Measurements from ENCODE around the gene DENND6B. TPM values are rescaled to one million over a fixed set of nuclear protein-coding genes. Genes with fewer than 3 reads are reported as not detected.

DENND6B gene
- total and polyA plus RNA-seq, 2 donors (not counting 1 experiment from before 2014, with no cell fraction given): 2.8 to 10.3 TPM

- intact Hi-C loops (cut with micrococcal nuclease): no loop called here
- no peak for TF ChIP-seq EZH2 (IDR thresholded peaks at IDR 0.05; ENCODE audit: borderline replicate concordance, insufficient read depth, low read depth, low read length, poor library complexity, severe bottlenecking)
- TF ChIP-seq, protein P1, sequence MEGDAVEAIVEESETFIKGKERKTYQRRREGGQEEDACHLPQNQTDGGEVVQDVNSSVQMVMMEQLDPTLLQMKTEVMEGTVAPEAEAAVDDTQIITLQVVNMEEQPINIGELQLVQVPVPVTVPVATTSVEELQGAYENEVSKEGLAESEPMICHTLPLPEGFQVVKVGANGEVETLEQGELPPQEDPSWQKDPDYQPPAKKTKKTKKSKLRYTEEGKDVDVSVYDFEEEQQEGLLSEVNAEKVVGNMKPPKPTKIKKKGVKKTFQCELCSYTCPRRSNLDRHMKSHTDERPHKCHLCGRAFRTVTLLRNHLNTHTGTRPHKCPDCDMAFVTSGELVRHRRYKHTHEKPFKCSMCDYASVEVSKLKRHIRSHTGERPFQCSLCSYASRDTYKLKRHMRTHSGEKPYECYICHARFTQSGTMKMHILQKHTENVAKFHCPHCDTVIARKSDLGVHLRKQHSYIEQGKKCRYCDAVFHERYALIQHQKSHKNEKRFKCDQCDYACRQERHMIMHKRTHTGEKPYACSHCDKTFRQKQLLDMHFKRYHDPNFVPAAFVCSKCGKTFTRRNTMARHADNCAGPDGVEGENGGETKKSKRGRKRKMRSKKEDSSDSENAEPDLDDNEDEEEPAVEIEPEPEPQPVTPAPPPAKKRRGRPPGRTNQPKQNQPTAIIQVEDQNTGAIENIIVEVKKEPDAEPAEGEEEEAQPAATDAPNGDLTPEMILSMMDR (IDR thresholded peaks at IDR 0.05): no peak
- no peaks in the 10 kb centered on the region for H3K9me3 Mint-ChIP-seq (ENCODE audit: insufficient read depth)
- Histone ChIP-seq H3K27me3 (replicated peaks in 1 of 4; ENCODE audit: control extremely low read depth in 1 of 4, control insufficient read depth in 3 of 4, insufficient read depth in 4 of 4, low read length in 3 of 4) (no peaks in the 10 kb centered on the region), H3K9ac (ENCODE audit: low read length) (no peak overlapping the region), H3K36me3 (replicated peaks in 1 of 2; ENCODE audit: control extremely low read depth in 1 of 2, control insufficient read depth in 1 of 2, extremely low read depth in 1 of 2, insufficient read depth in 2 of 2, low read length in 1 of 2) (no peaks in the 10 kb centered on the region), H3K4me3 (ENCODE audit: control extremely low read depth in 1 of 5, extremely low read depth in 1 of 5, insufficient read depth in 1 of 5, low read depth in 2 of 5, low read length in 4 of 5) (no peak overlapping the region), H3K4me1 (ENCODE audit: control insufficient read depth in 2 of 2, insufficient read depth in 2 of 2, low read length in 2 of 2) (peaks cover 5 to 17% of the 10 kb centered on the region in 2 donors), H3K79me2 (ENCODE audit: control insufficient read depth, insufficient read depth, low read length) (no peaks in the 10 kb centered on the region), H3K4me2 (replicated peaks; ENCODE audit: low read depth, low read length, poor library complexity, severe bottlenecking) (no peak overlapping the region), H4K20me1 (ENCODE audit: control insufficient read depth, insufficient read depth, low read length, poor library complexity, severe bottlenecking) (no peaks in the 10 kb centered on the region), H3K9me3 (ENCODE audit: control extremely low read depth in 1 of 3, control insufficient read depth in 2 of 3, insufficient read depth in 1 of 3, low read length in 2 of 3) (no peaks in the 10 kb centered on the region), H3K27ac (ENCODE audit: low read length in 2 of 2) (no peak overlapping the region), H2AFZ (ENCODE audit: insufficient read depth, low read depth, low read length, poor library complexity, severe bottlenecking) (no peak overlapping the region)
- no peaks in the 10 kb centered on the region for H3K27me3 Mint-ChIP-seq
- no peak for ATAC-seq (ENCODE audit: low read depth)
- CTCF ChIA-PET: interaction anchor here (0.9 to 2.0 kb wide), 4 partner anchors 40 to 178 kb away, joined by 3 to 5 read pairs (median 4); no protein-coding TSS in a partner anchor
- no peak overlapping the region for H3K27ac Mint-ChIP-seq
- 94% methylated on average over 8 of the region's 8 CpGs for WGBS (ENCODE audit: insufficient coverage)
- H3K4me1 Mint-ChIP-seq: peaks cover 29% of the 10 kb centered on the region
- POLR2A ChIA-PET: interaction anchor here (0.8 to 1.2 kb wide), 2 partner anchors 8 to 11 kb away, joined by 3 to 4 read pairs; no protein-coding TSS in a partner anchor
- no peak overlapping the region for H3K4me3 Mint-ChIP-seq
- no peak for DNase-seq
These were observed 6.7 kb downstream of the DENND6B start for GRCh38 chr22:50320116-50320515.

DNA sequence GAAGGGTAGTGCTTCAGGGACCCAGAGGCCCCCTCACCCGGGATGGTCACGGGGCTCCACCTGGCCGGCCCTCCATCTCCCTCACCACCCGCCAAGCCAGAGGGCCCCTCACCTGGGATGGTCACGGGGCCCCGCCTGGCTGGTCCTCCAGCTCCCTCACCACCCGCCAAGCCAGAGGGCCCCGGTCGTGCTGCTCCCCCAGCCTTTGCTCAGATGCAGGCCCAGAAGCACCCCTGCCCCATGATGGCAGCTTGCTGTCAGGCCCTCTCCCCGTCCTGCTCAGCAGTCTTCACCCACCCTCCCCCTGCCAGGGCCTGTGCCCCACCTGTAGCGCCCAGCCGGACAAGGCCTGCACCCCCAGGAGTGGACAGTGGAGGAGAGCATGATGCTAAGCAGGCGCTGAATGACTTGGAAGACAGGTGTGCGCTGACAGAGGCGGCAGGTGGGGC is 7.3 kb downstream of the DENND6B start:
- no peaks in the 10 kb centered on the region for H3K27me3 Mint-ChIP-seq
- ChIA-PET CTCF (interaction anchor here (0.6 kb wide), 1 partner anchor 10 kb away, joined by 4 read pairs; no protein-coding TSS in a partner anchor), POLR2A (interaction anchor here (1.2 to 7.0 kb wide), 2 partner anchors 9 to 17 kb away, joined by 3 to 61 read pairs; no protein-coding TSS in a partner anchor)
- H3K4me1 ChIP-seq (ENCODE audit: control insufficient read depth in 2 of 2, insufficient read depth in 2 of 2, low read length in 2 of 2): peaks cover 11 to 23% of the 10 kb centered on the region in 2 donors
- no peak overlapping the region for H3K27ac ChIP-seq (ENCODE audit: low read length in 2 of 2)
- no peak overlapping the region for H2AFZ ChIP-seq (ENCODE audit: insufficient read depth, low read depth, low read length, poor library complexity, severe bottlenecking)
- ATAC-seq (ENCODE audit: low read depth) (no peak), DNase-seq (no peak)
- no peaks in the 10 kb centered on the region for H3K27me3 ChIP-seq (replicated peaks in 1 of 4; ENCODE audit: control extremely low read depth in 1 of 4, control insufficient read depth in 3 of 4, insufficient read depth in 4 of 4, low read length in 3 of 4)
- WGBS (ENCODE audit: insufficient coverage): 93% methylated on average over 14 of the region's 15 CpGs
- no peaks in the 10 kb centered on the region for H3K79me2 ChIP-seq (ENCODE audit: control insufficient read depth, insufficient read depth, low read length)
- TF ChIP-seq, protein P1 (IDR thresholded peaks at IDR 0.05): no peak
- TF ChIP-seq EZH2 (IDR thresholded peaks at IDR 0.05; ENCODE audit: borderline replicate concordance, insufficient read depth, low read depth, low read length, poor library complexity, severe bottlenecking): no peak
- no peaks in the 10 kb centered on the region for H3K9me3 ChIP-seq (ENCODE audit: control extremely low read depth in 1 of 3, control insufficient read depth in 2 of 3, insufficient read depth in 1 of 3, low read length in 2 of 3)
- H3K9me3 Mint-ChIP-seq (ENCODE audit: insufficient read depth): no peaks in the 10 kb centered on the region
- H3K9ac ChIP-seq (ENCODE audit: low read length): no peak overlapping the region
- H4K20me1 ChIP-seq (ENCODE audit: control insufficient read depth, insufficient read depth, low read length, poor library complexity, severe bottlenecking): no peaks in the 10 kb centered on the region
- H3K36me3 ChIP-seq (replicated peaks in 1 of 2; ENCODE audit: control extremely low read depth in 1 of 2, control insufficient read depth in 1 of 2, extremely low read depth in 1 of 2, insufficient read depth in 2 of 2, low read length in 1 of 2): no peaks in the 10 kb centered on the region
- no peak overlapping the region for H3K4me3 Mint-ChIP-seq
- H3K4me2 ChIP-seq (replicated peaks; ENCODE audit: low read depth, low read length, poor library complexity, severe bottlenecking): no peak overlapping the region
- H3K4me3 ChIP-seq (ENCODE audit: control extremely low read depth in 1 of 5, extremely low read depth in 1 of 5, insufficient read depth in 1 of 5, low read depth in 2 of 5, low read length in 4 of 5): no peak overlapping the region
- H3K4me1 Mint-ChIP-seq: peaks cover 34% of the 10 kb centered on the region
- intact Hi-C loops (cut with micrococcal nuclease): no loop called here
- H3K27ac Mint-ChIP-seq: no peak overlapping the region
